Ovary (tissue), 9 donors: ENCODE data around the gene ERLIN1. TPM values are rescaled to one million over a fixed set of nuclear protein-coding genes. Genes with fewer than 3 reads are reported as not detected.

Source experiments
- DNase-seq, 5 donors: peaks; one replicate each; pipeline ENCODE4 v3.0.0-alpha.2; 2019 to 2020
- H3K27ac ChIP-seq, 2 donors: fragments of 200-600 bp; one replicate each; pipeline versions ENCODE4 v1.5.1 to v1.8.0; 2019 to 2022
- H3K27me3 ChIP-seq: fragments of 200-600 bp; one replicate; pipeline ENCODE4 v1.8.0; 2022
- H3K36me3 ChIP-seq: fragments of 200-600 bp; sonication (generic); one replicate; pipeline ENCODE4 v1.5.1; 2019
- H3K4me1 ChIP-seq: one replicate; pipeline ENCODE4 v1.8.1; 2013; ENCODE audit warnings: mild to moderate bottlenecking, moderate library complexity; ENCODE audit not compliant: insufficient read depth
- H3K4me3 ChIP-seq: fragments of 200-600 bp; sonication (generic); one replicate; pipeline ENCODE4 v1.5.1; 2017
- H3K9me3 ChIP-seq, 2 donors: fragments of 200-600 bp in 1 of 2; sonication (generic) in 1 of 2; one replicate each; pipeline versions ENCODE4 v1.5.1 to v1.8.1; 2013 to 2019; ENCODE audit warnings: mild to moderate bottlenecking in 1 of 2, moderate library complexity in 1 of 2
- EP300 ChIP-seq: sonication (generic); formaldehyde crosslinking; IDR thresholded peaks from one replicate; pipeline ENCODE4 v1.6.1; 2017; ENCODE audit warnings: antibody characterized with exemption
- POLR2A ChIP-seq: fragments of 450-650 bp; IDR thresholded peaks from one replicate; pipeline ENCODE4 v1.6.1; 2017; ENCODE audit warnings: antibody characterized with exemption, mild to moderate bottlenecking, moderate library complexity
- WGBS, 3 donors: extraction: QIAGEN DNeasy Blood & Tissue Kit in 1 of 3; methylation state at CpG; one replicate each; pipeline versions ENCODE4 v1.1.5 to v1.1.7; 2013 to 2017; 5-methylcytosine and 5-hydroxymethylcytosine counted together
- intact Hi-C, 4 donors: fragments of 100-400 bp; cut with DNase I; formaldehyde crosslinking; loops; one replicate each; pipeline versions ENCODE4 v1.11.0 to v1.15.1; 2022 to 2023
- polyA plus RNA-seq, 2 donors: library from polyadenylated mRNA; stranded (reverse); fragments of 200-250 nt in 1 of 2; fragments of 350-450 nt in 1 of 2; fragmentation: Illumina TruSeq in 1 of 2; extraction: RNeasy Lipid Tissue Mini Kit (QIAGEN cat#74804) in 1 of 2; gene quantifications; one replicate each; pipeline ENCODE4 v1.2.3, GENCODE V29; 2013 to 2014
- total RNA-seq, 7 donors: library from RNA; depleted of rRNA in 2 of 7; stranded (reverse); fragments of >200 nt in 2 of 7; fragmentation: NEBNext Ultra II Directional in 3 of 7; extraction: Animal tissue kit (Norgen Biotek cat#: 25700) in 3 of 7; gene quantifications; one replicate each; pipeline versions ENCODE4 v1.1.0 to v1.2.4, GENCODE V29; 2016 to 2023
- TF ChIP-seq, protein P1 (sequence below), 3 donors: fragments of 450-650 bp in 2 of 3; fragments of 200-600 bp in 1 of 3; IDR thresholded peaks; one replicate each; pipeline versions ENCODE4 v1.5.1 to v1.8.0; 2016 to 2022; ENCODE audit warnings: antibody characterized with exemption in 3 of 3, mild to moderate bottlenecking in 1 of 3
- donor health status: DM: no; HTN: no; CAD: no; lungs with moderate emphysema.
- donor health status: DM: no; HTN: no; CAD: no.
- donor health status: Bipolar disorder and iron deficiency.
- donor health status: DM: yes; HTN: yes; CAD: no.
- donor health status: DM: no; HTN: no; CAD: no.
- donor health status: DM: yes; HTN: yes; CAD: no.

Gene ERLIN1
- total and polyA plus RNA-seq, 9 donors, result 10.7 to 55.2 (median 24.6) TPM

DNA sequence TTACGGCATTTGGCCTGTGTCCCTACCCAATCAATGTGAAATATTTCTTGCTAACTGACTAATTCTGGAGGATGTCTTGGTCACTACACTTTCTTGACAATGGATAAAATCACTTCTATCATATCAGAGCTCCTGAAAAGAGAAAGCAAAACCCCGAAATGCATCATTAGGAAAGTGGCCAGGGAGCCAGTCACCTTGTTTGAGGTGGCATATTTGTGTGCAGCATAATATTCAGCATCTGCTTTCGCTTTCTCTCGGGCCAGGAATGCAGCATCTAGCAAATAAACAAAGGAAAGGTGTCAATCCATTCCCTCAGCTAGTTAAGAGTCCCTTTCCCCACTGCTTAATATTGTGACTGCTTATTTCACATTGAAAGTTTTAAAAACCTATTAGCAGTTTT, 31.2 kb downstream of the ERLIN1 start:
- WGBS, 3 donors, result 92 to 94% (median 93%) methylated on average over 4 of the region's 4 CpGs
- Histone ChIP-seq H3K4me3 (no peak overlapping the region), H3K27me3 (no peaks in the 10 kb centered on the region), H3K4me1 (no peaks in the 10 kb centered on the region), H3K36me3 (no peaks in the 10 kb centered on the region), H3K27ac (no peak overlapping the region), H3K9me3 (no peaks in the 10 kb centered on the region)
- DNase-seq, result no peak
- TF ChIP-seq POLR2A (no peak), EP300 (no peak)
- TF ChIP-seq, protein P1, sequence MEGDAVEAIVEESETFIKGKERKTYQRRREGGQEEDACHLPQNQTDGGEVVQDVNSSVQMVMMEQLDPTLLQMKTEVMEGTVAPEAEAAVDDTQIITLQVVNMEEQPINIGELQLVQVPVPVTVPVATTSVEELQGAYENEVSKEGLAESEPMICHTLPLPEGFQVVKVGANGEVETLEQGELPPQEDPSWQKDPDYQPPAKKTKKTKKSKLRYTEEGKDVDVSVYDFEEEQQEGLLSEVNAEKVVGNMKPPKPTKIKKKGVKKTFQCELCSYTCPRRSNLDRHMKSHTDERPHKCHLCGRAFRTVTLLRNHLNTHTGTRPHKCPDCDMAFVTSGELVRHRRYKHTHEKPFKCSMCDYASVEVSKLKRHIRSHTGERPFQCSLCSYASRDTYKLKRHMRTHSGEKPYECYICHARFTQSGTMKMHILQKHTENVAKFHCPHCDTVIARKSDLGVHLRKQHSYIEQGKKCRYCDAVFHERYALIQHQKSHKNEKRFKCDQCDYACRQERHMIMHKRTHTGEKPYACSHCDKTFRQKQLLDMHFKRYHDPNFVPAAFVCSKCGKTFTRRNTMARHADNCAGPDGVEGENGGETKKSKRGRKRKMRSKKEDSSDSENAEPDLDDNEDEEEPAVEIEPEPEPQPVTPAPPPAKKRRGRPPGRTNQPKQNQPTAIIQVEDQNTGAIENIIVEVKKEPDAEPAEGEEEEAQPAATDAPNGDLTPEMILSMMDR (IDR thresholded peaks at IDR 0.05), result no peak
- intact Hi-C loops, result no loop called here

DNA sequence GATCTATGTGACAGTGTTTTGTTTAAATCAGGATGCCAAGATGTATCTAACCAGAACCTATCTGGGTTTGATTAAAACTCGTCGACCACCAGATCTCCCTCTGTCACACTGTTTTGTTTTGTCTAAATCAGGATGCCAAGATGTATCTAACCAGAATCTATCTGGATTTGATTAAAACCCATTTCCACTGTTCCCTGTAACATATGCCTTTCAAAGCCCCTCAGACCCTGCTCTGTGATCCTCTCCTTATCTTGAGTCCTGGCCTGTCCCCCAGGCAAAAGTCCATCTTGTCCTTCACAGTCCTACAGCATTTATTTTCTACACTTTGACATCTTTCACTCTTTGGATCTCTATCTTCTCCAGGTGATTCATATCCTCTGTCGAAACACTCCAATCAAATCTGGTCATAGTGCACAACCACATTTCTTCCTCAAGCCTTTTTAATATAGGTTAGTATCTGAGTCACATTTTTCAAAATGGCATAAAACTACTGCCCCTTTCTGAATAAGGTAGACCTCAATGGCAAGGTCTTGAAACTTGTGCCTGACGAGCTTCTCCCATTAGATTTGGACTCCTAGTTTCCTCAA, 32.5 kb downstream of the ERLIN1 start:
- DNase-seq, result no peak
- Histone ChIP-seq H3K4me1 (no peaks in the 10 kb centered on the region), H3K27me3 (no peaks in the 10 kb centered on the region), H3K36me3 (no peaks in the 10 kb centered on the region), H3K9me3 (no peaks in the 10 kb centered on the region), H3K27ac (no peak overlapping the region), H3K4me3 (no peak overlapping the region)
- intact Hi-C loops, result no loop called here
- TF ChIP-seq POLR2A (no peak), EP300 (no peak)
- TF ChIP-seq, protein P1 (IDR thresholded peaks at IDR 0.05), result no peak
- 84 to 88% (median 88%) methylated on average over 4 of the region's 4 CpGs for WGBS, 3 donors

DNA sequence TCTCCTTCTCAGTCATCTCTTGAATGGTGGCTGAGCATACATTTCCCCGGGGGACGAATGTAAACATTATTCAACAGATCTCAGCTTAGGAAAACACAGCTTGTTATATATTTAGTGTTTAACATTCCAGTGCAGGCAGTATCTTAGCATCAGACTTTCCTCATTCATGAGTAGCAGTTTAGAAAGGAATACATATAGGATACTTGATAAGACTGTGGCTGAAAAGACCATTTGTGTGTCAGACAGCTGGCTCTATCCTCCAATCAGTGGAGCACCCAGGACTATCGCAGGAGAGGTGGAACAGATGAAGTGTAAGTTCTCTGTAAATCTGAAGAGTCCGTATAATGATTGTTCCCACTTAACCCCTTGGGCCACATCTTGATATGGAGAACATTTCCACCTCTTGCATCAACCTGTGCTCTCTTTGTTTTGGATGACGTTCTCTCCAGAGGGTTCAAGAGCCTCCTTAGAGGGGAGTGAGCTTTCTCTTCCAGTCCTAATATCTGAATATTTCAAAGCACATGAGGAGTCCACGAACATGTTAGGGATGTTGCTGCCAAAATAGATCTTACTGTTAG, 34.0 kb downstream of the ERLIN1 start:
- no peak overlapping the region for H3K4me3 ChIP-seq
- H3K9me3 ChIP-seq, result no peaks in the 10 kb centered on the region
- no peaks in the 10 kb centered on the region for H3K27me3 ChIP-seq
- TF ChIP-seq POLR2A, result no peak
- no peak for TF ChIP-seq EP300
- TF ChIP-seq, protein P1 (IDR thresholded peaks at IDR 0.05), result no peak
- intact Hi-C loops, result no loop called here
- DNase-seq, result no peak
- WGBS, 3 donors, result 81 to 89% (median 85%) methylated on average over 6 of the region's 6 CpGs
- no peak overlapping the region for H3K27ac ChIP-seq
- H3K4me1 ChIP-seq, result no peaks in the 10 kb centered on the region
- no peaks in the 10 kb centered on the region for H3K36me3 ChIP-seq

DNA sequence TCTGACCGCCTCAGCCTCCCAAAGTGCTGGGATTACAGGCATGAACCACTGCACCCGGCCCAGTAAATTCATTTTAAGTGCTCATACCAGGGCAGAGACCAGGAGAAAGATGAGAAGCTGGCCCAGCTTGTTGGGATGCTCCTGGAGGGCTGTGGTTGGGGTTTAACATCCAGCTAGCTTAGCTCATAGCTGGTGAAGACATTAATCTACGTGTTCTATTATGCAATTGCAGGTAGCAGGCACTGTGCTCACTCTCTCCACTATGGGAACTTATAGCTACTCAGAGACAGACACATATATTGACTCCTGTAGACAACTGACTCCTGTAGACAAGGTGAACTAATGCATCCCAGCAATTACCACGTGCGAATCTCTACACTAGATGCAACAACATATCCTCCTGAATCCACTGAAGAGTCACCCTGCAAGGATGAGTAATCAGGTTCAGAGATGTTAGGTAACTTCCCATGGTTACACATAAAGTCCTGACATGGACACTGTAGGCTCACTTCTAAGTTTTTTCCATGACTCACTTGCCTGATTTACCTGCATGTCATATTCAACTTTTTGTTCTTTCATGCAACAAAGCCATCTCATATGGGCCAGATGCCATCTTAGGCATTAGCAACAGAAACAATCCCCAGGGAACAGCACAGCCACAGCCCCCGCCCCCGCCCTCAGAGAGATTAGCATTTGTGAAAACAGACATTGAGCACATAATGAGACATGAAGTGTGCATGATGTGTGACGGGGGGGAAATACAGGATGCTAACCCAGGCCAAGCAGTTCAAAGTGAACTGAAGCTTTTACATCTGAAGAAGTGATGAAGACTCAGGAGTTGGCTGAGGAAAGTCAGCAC, 37.2 kb downstream of the ERLIN1 start:
- intact Hi-C loops, result no loop called here
- Histone ChIP-seq H3K27ac (no peak overlapping the region), H3K36me3 (no peaks in the 10 kb centered on the region), H3K27me3 (no peaks in the 10 kb centered on the region), H3K4me1 (no peaks in the 10 kb centered on the region), H3K9me3 (no peaks in the 10 kb centered on the region), H3K4me3 (no peak overlapping the region)
- WGBS, 3 donors, result 83 to 86% (median 84%) methylated on average over 8 of the region's 8 CpGs
- TF ChIP-seq POLR2A (no peak), EP300 (no peak)
- TF ChIP-seq, protein P1 (IDR thresholded peaks at IDR 0.05), result no peak
- DNase-seq, result no peak
